Pancreas (tissue), 10 donors: Measurements from ENCODE around the gene ATG7. TPM values are rescaled to one million over a fixed set of nuclear protein-coding genes. Genes with fewer than 3 reads are reported as not detected.

Source experiments
- ATAC-seq, 4 donors: fragments of 200-7000 bp; cut with Tn5 transposase; one replicate each; pipeline versions ENCODE4 v1.8.0 to v1.9.1; 2020; ENCODE audit warnings: mild to moderate bottlenecking in 4 of 4, moderate library complexity in 4 of 4
- DNase-seq, 6 donors: peaks; one replicate each; pipeline ENCODE4 v3.0.0-alpha.2; 2020
- FAIRE-seq: peaks from 2 replicates; lab custom pipeline; 2012; peaks lifted over from hg19 to GRCh38; lab: Jason Lieb, UNC
- H3K27ac ChIP-seq, 4 donors: fragments of 200-600 bp; sonication (generic); 1 replicate in 3 of 4; 2 replicates in 1 of 4; pipeline versions ENCODE4 v1.5.0 to v1.8.0; 2020
- H3K27me3 ChIP-seq, 4 donors: fragments of 200-600 bp; one replicate each; pipeline ENCODE4 v1.8.0; 2021
- H3K36me3 ChIP-seq, 3 donors: fragments of 200-600 bp; sonication (generic) in 1 of 3; one replicate each; pipeline versions ENCODE4 v1.5.0 to v1.8.0; 2020 to 2021
- H3K4me1 ChIP-seq, 3 donors: fragments of 200-600 bp; one replicate each; pipeline ENCODE4 v1.8.0; 2021
- H3K4me3 ChIP-seq, 4 donors: fragments of 200-600 bp; sonication (generic) in 2 of 4; one replicate each; pipeline versions ENCODE4 v1.5.0 to v1.8.0; 2020 to 2021
- H3K9me3 ChIP-seq, 4 donors: fragments of 200-600 bp; one replicate each; pipeline ENCODE4 v1.8.0; 2021
- WGBS, 2 donors: extraction: QIAGEN DNeasy Blood & Tissue Kit; methylation state at CpG; one replicate each; pipeline ENCODE4 v1.1.7; 2013; 5-methylcytosine and 5-hydroxymethylcytosine counted together
- intact Hi-C, 3 donors: fragments of 100-400 bp; cut with DNase I; formaldehyde crosslinking; loops; one replicate each; pipeline versions ENCODE4 v1.11.1 to v1.14.2; 2022
- polyA plus RNA-seq, 2 donors: library from polyadenylated mRNA; stranded (reverse); fragments of 200-250 nt; gene quantifications; one replicate each; pipeline ENCODE4 v1.2.3, GENCODE V29; 2013
- total RNA-seq, 6 donors: library from RNA; stranded (reverse); fragmentation: NEBNext Ultra II Directional in 4 of 6; extraction: Animal tissue kit (Norgen Biotek cat#: 25700) in 4 of 6; gene quantifications; one replicate each; pipeline versions ENCODE4 v1.2.1 to v1.2.4, GENCODE V29; 2021 to 2023
- TF ChIP-seq, protein P1 (sequence below), 4 donors: fragments of 200-600 bp; sonication (generic) in 3 of 4; IDR thresholded peaks; one replicate each; pipeline versions ENCODE4 v1.5.0 to v1.8.0; 2021; ENCODE audit warnings: antibody characterized with exemption in 4 of 4
- donor health status: healthy with polysubstance abuse.
- donor health status: DM: no; HTN: no; CAD: no; lungs with moderate emphysema.
- donor health status: DM: no; HTN: no; CAD: no.
- donor health status: control.
- donor health status: control.
- donor health status: Bipolar disorder and iron deficiency.
- donor health status: DM: yes; HTN: yes; CAD: no.
- donor health status: DM: no; HTN: no; CAD: no.
- donor health status: DM: no; HTN: no; CAD: no.
- donor health status: DM: yes; HTN: yes; CAD: no.

Gene ATG7
- total and polyA plus RNA-seq, 8 donors, result 5.1 to 28.0 (median 15.7) TPM

DNA sequence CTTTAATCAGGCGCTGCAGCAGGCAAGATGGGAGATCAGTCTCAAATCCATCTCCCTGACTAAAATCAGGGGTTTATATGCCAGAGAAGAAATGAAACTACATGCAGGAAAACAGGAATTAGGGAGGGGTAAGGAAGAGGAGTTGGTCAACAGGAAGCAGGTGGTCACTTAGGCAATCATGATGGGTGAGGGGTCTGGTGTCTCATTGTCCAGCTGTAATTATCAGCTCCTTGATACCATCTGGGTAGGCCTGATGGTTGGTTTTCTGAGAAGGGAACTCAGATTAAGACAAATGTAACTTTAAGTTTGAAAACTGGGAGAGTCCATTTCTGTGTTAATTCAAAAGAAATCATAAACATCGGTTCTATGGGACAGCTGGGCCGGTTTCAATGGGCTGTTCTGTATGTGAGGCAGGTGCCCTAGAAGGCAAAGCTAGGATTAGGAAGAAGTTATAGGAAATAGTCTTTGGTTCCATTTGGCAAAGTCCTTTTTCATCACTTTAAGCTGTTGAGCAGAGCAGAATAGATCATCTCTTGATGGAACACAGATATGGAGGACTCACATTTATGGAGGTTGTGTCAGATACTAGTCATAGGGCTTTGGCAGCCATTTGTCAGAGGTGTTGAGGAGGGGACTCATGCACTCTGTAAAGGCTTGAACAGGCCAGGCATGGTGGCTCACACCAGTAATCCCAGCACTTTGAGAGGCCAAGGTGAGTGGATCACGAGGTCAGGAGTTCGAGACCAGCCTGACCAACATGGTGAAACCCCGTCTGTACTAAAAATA lies 222.1 kb downstream of the ATG7 start:
- H3K27me3 ChIP-seq, result no peaks in the 10 kb centered on the region
- WGBS, 2 donors, result 94 to 95% methylated on average over 6 of the region's 6 CpGs
- DNase-seq (no peak), FAIRE-seq (no peak), ATAC-seq (no peak)
- intact Hi-C loops, result no loop called here
- TF ChIP-seq, protein P1, sequence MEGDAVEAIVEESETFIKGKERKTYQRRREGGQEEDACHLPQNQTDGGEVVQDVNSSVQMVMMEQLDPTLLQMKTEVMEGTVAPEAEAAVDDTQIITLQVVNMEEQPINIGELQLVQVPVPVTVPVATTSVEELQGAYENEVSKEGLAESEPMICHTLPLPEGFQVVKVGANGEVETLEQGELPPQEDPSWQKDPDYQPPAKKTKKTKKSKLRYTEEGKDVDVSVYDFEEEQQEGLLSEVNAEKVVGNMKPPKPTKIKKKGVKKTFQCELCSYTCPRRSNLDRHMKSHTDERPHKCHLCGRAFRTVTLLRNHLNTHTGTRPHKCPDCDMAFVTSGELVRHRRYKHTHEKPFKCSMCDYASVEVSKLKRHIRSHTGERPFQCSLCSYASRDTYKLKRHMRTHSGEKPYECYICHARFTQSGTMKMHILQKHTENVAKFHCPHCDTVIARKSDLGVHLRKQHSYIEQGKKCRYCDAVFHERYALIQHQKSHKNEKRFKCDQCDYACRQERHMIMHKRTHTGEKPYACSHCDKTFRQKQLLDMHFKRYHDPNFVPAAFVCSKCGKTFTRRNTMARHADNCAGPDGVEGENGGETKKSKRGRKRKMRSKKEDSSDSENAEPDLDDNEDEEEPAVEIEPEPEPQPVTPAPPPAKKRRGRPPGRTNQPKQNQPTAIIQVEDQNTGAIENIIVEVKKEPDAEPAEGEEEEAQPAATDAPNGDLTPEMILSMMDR (IDR thresholded peaks at IDR 0.05), result no peak
- H3K4me1 ChIP-seq, result peaks cover 0 to 17% (median 14%) of the 10 kb centered on the region in 3 donors
- no peak overlapping the region for H3K27ac ChIP-seq
- H3K36me3 ChIP-seq, result no peaks in the 10 kb centered on the region
- no peak overlapping the region for H3K4me3 ChIP-seq
- no peaks in the 10 kb centered on the region for H3K9me3 ChIP-seq

DNA sequence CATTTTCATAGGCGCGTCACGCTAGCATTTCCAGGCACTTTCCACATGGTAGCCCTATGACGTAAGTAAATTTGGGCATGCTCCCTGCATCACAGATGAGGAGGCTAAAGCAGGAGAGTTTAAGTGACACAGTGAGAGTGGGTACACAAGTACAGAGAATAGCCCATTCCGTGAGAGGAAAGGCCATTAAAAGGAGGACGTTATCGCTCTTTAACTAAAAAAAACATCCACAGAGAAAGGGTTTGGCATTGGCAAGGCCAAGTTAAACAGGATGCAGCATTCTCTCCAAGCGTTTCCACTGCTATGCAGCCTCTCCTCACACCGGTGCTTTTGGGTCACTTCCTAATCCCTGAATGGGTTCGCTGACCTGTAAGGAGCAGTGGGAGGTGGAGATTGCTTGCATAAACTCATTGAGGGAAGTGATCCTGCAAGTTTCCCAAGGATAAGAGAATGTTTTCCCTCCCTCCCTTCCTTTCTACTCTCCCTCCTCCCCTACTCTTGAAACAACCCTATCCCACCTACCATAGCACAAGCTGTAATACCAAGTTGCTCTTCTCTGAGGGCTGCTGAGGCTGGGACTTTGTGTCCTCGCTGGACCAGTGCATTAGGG lies 223.9 kb downstream of the ATG7 start:
- H3K4me1 ChIP-seq, result peaks cover 0 to 19% (median 15%) of the 10 kb centered on the region in 3 donors
- no peak overlapping the region for H3K27ac ChIP-seq
- no peaks in the 10 kb centered on the region for H3K36me3 ChIP-seq
- H3K27me3 ChIP-seq, result no peaks in the 10 kb centered on the region
- H3K9me3 ChIP-seq, result no peaks in the 10 kb centered on the region
- no peak for DNase-seq
- intact Hi-C loops, result no loop called here
- WGBS, 2 donors, result 86 to 89% methylated on average over 11 of the region's 11 CpGs
- TF ChIP-seq, protein P1 (IDR thresholded peaks at IDR 0.05), result no peak
- ATAC-seq, result no peak
- FAIRE-seq, result no peak
- no peak overlapping the region for H3K4me3 ChIP-seq

DNA sequence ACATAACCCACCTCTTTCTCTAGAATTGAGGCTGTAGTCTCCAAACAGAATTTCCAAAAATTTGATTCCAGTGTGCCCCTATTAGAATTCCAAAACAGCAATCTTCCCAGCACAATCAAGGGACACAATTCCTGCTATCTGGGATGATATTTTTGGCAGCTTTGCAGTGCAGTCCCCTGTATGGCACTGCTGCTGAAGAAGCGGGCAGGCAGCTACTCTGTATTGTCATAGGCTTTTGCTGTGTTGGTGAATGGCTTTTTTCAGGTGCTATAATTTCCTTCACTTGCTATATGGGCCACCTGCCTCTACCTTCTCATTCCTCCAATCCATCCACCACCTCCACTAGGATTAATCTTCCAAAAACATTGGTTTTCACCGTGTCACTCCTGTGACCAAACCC lies 226.0 kb downstream of the ATG7 start:
- TF ChIP-seq, protein P1 (IDR thresholded peaks at IDR 0.05), result no peak
- H3K36me3 ChIP-seq, result no peaks in the 10 kb centered on the region
- no peak overlapping the region for H3K4me3 ChIP-seq
- H3K27ac ChIP-seq, result peak overlapping the region; percentile 37 to 77 (median 56)
- FAIRE-seq (no peak), ATAC-seq (peak; percentile 8 to 39 (median 10)), DNase-seq (no peak)
- no peaks in the 10 kb centered on the region for H3K9me3 ChIP-seq
- WGBS, 2 donors, result 68 to 79% methylated on average over 2 of the region's 2 CpGs
- intact Hi-C loops, result no loop called here
- H3K27me3 ChIP-seq, result no peaks in the 10 kb centered on the region
- peaks cover 0 to 19% (median 15%) of the 10 kb centered on the region in 3 donors for H3K4me1 ChIP-seq

DNA sequence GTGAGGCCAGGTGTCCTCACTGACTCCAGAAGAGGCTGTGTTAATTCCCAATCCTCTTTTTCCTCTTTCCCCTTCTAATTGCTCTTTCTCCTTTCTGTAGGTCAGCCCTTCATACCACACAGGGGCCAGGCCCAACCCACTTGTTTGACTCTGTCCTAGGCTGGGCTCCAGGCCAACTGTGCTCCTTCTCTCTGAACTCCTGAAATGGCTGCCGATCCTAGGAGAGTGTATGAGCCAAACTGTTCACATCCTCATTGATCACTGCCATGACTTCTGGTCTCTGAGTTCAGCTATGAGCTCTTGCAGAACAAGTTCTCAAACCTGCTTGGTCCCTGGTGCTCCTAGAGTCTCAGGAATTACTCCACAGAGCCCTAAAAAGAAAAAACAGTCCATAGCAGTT lies 226.4 kb downstream of the ATG7 start:
- ATAC-seq, result peak; percentile 95 to 98 (median 97)
- Histone ChIP-seq H3K27ac (peak overlapping the region; percentile 37 to 77 (median 56)), H3K9me3 (no peaks in the 10 kb centered on the region), H3K4me3 (no peak overlapping the region), H3K4me1 (peaks cover 0 to 19% (median 15%) of the 10 kb centered on the region in 3 donors), H3K27me3 (no peaks in the 10 kb centered on the region), H3K36me3 (no peaks in the 10 kb centered on the region)
- WGBS, 2 donors, result 0 to 7% methylated on average over 1 of the region's 1 CpG
- intact Hi-C loops, result no loop called here
- TF ChIP-seq, protein P1 (IDR thresholded peaks at IDR 0.05), result no peak
- FAIRE-seq, result no peak
- peak; percentile 74 to 91 (median 84) for DNase-seq
